CD8-positive, alpha-beta memory T cell (primary cell): Measurements from ENCODE around the gene TMEM212. TPM values are rescaled to one million over a fixed set of nuclear protein-coding genes. Genes with fewer than 3 reads are reported as not detected.

Source experiments
- CTCF ChIA-PET: fragments of 350-600 bp; sonication (Branson Sonifier 250); formaldehyde crosslinking; loops from one replicate; lab custom pipeline; 2021; ENCODE audit warnings: antibody characterized with exemption; lab: Charles Lee
- POLR2A ChIA-PET: fragments of 350-600 bp; sonication (Branson Sonifier 250); formaldehyde crosslinking; loops from one replicate; lab custom pipeline; 2021; ENCODE audit warnings: antibody characterized with exemption; lab: Charles Lee
- DNase-seq, 5 donors: peaks; one replicate each; pipeline versions ENCODE4 v3.0.0 to v3.0.0-alpha.2; 2020 to 2022; ENCODE audit warnings: mixed read lengths in 1 of 5
- H3K27ac ChIP-seq: one replicate; pipeline ENCODE4 v1.7.0; 2013; ENCODE audit warnings: low read depth, mild to moderate bottlenecking, low read length, moderate library complexity
- H3K27me3 ChIP-seq: 2 replicates; pipeline ENCODE4 v1.7.0; 2013; ENCODE audit warnings: low read length, mild to moderate bottlenecking; ENCODE audit not compliant: insufficient read depth, poor library complexity, severe bottlenecking
- H3K36me3 ChIP-seq: 2 replicates; pipeline ENCODE4 v1.7.0; 2013; ENCODE audit warnings: mild to moderate bottlenecking, low read length, moderate library complexity; ENCODE audit not compliant: insufficient read depth
- H3K4me1 ChIP-seq: 2 replicates; pipeline ENCODE4 v1.7.0; 2013; ENCODE audit warnings: mild to moderate bottlenecking, low read length, moderate library complexity; ENCODE audit not compliant: insufficient read depth
- H3K4me3 ChIP-seq: 2 replicates; pipeline ENCODE4 v1.7.0; 2013; ENCODE audit warnings: mild to moderate bottlenecking, low read length
- H3K9me3 ChIP-seq: 2 replicates; pipeline ENCODE4 v1.7.0; 2013; ENCODE audit warnings: mild to moderate bottlenecking, low read length
- H3K27ac Mint-ChIP-seq, 8 donors: one replicate each; pipeline ENCODE4 v1.8.0; 2020 to 2021; ENCODE audit warnings: mixed read lengths in 8 of 8, mild to moderate bottlenecking in 6 of 8, inconsistent platforms in 3 of 8, moderate library complexity in 3 of 8
- H3K27me3 Mint-ChIP-seq, 2 donors: one replicate each; pipeline ENCODE4 v1.8.0; 2020 to 2021; ENCODE audit warnings: mixed read lengths in 2 of 2, mild to moderate bottlenecking in 1 of 2, moderate library complexity in 1 of 2
- H3K36me3 Mint-ChIP-seq, 3 donors: one replicate each; pipeline ENCODE4 v1.8.0; 2020 to 2021; ENCODE audit warnings: mixed read lengths in 3 of 3, inconsistent platforms in 1 of 3, mild to moderate bottlenecking in 1 of 3
- H3K4me1 Mint-ChIP-seq, 3 donors: one replicate each; pipeline ENCODE4 v1.8.0; 2020 to 2021; ENCODE audit warnings: mixed read lengths in 3 of 3, inconsistent platforms in 1 of 3, mild to moderate bottlenecking in 1 of 3
- H3K4me3 Mint-ChIP-seq, 7 donors: one replicate each; pipeline ENCODE4 v1.8.0; 2020 to 2021; ENCODE audit warnings: mixed read lengths in 7 of 7, mild to moderate bottlenecking in 6 of 7, moderate library complexity in 4 of 7, inconsistent platforms in 2 of 7
- H3K9me3 Mint-ChIP-seq, 5 donors: one replicate each; pipeline ENCODE4 v1.8.0; 2020 to 2022; ENCODE audit warnings: mixed read lengths in 5 of 5, mild to moderate bottlenecking in 3 of 5, moderate library complexity in 2 of 5, inconsistent platforms in 1 of 5
- polyA plus RNA-seq: library from polyadenylated mRNA; unstranded; fragments of 300-500 nt; fragmentation: Illumina TruSeq; gene quantifications from one replicate; pipeline ENCODE4 v1.2.3, GENCODE V29; 2021
- total RNA-seq, 2 experiments: library from RNA; stranded (reverse); gene quantifications; one replicate each; pipeline ENCODE4 v1.2.3, GENCODE V29; 2021

TMEM212 gene
- total and polyA plus RNA-seq, 3 experiments from 2014 or later: not detected

DNA sequence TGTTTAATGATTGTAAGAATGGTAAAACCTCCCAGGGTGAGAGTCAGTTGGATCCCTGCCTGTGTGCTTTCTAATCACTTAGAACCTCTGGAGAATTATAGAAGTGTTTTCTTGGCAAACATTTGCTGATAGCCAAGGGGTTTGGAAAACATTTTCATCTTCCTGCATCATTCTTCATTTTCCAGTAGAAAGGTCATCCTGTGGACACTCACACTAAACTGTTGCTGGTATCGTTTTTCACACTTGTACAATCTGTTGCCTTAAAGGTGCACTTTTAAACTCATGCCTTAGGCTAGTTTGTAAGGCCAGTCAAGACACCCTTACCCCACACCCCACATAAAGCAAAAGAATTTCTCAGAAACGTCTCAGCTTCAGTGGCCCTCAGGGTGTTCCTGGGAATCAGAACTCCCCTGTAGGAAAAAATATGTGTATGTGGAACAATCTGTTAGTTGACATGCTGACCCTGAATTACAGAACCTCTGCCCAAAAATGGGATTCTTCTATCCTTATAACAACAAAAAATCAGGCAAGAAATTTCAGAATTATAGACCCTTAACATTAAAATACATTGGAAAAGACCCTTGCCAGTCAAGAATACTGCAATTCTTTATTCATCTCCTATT is 27.1 kb upstream of the TMEM212 start:
- H3K9me3 ChIP-seq: no peaks in the 10 kb centered on the region
- Mint-ChIP-seq H3K4me1 (peaks cover 0 to 10% (median 5%) of the 10 kb centered on the region in 3 donors), H3K27me3 (peaks cover 14 to 51% of the 10 kb centered on the region in 2 donors), H3K4me3 (no peak overlapping the region), H3K27ac (no peak overlapping the region), H3K9me3 (no peaks in the 10 kb centered on the region), H3K36me3 (no peaks in the 10 kb centered on the region)
- no peak overlapping the region for H3K27ac ChIP-seq
- peaks cover 6% of the 10 kb centered on the region for H3K27me3 ChIP-seq
- no peak overlapping the region for H3K4me3 ChIP-seq
- DNase-seq: no peak
- no peaks in the 10 kb centered on the region for H3K4me1 ChIP-seq
- H3K36me3 ChIP-seq: no peaks in the 10 kb centered on the region
- POLR2A ChIA-PET: no interaction called here
- CTCF ChIA-PET: no interaction called here

DNA sequence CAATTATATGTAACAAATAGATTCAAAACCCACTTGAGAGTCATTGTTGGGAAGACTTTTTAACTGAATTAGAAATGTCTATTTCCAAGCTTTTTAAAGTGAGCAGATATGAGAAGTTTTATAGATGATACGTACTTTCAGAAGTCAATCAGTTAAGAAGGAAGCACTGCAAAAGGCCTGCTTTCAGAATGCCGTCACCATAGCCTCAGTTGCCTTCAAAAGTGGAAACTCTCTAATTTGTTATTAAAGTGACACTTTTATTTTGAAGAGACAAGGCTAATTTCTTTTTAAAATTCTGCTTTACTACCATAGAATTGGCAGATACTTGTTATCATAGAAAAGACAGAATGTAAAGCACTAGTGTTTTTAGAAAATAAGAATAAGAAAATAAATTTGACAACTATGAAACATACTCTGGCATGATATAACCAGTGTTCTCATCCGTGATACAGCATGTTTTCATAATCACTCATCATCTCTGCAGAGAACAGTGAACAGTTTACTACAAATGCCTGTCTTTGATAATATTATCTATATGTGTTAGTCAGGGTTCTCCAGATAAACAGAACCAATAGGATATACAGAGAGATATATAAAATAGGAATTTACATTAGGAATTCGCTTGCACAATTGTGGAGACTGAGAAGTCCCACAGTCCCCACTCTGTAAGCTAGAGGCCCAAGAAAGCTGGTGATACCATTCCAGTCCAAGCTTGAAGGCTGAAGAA is 25.9 kb upstream of the TMEM212 start:
- H3K9me3 ChIP-seq: no peaks in the 10 kb centered on the region
- no peaks in the 10 kb centered on the region for H3K36me3 ChIP-seq
- H3K27me3 Mint-ChIP-seq: peaks cover 6 to 41% of the 10 kb centered on the region in 2 donors
- no peaks in the 10 kb centered on the region for H3K4me1 ChIP-seq
- no peak overlapping the region for H3K4me3 ChIP-seq
- no peaks in the 10 kb centered on the region for H3K9me3 Mint-ChIP-seq
- no peaks in the 10 kb centered on the region for H3K36me3 Mint-ChIP-seq
- no peak overlapping the region for H3K27ac ChIP-seq
- H3K27ac Mint-ChIP-seq: no peak overlapping the region
- POLR2A ChIA-PET: no interaction called here
- no peaks in the 10 kb centered on the region for H3K27me3 ChIP-seq
- H3K4me3 Mint-ChIP-seq: no peak overlapping the region
- DNase-seq: no peak
- CTCF ChIA-PET: no interaction called here
- H3K4me1 Mint-ChIP-seq: peaks cover 0 to 10% (median 10%) of the 10 kb centered on the region in 3 donors

DNA sequence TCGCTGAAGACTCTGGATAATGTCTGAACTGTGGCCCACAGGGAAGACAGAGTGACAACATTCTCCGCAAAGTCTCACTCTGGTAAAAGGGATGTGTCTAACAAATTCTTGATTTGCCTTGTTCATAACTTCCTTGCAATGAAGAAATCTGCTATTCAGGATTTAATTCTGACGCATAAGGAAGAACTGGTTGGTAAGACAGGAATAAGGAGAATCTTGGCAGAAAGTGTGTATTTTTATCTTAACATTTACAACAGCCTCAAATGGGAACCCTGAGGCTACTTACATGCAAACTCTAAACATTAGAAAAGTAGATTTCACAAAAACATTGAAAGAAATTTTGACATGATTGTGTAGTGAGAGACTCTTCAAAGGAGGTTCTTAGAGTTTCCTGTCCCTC is 22.1 kb upstream of the TMEM212 start:
- Mint-ChIP-seq H3K27ac (no peak overlapping the region), H3K4me1 (peaks cover 0 to 6% (median 0%) of the 10 kb centered on the region in 3 donors), H3K4me3 (no peak overlapping the region), H3K27me3 (peaks cover 2 to 31% of the 10 kb centered on the region in 2 donors), H3K36me3 (no peaks in the 10 kb centered on the region), H3K9me3 (no peaks in the 10 kb centered on the region)
- no peak overlapping the region for H3K4me3 ChIP-seq
- DNase-seq: no peak
- ChIA-PET POLR2A (no interaction called here), CTCF (no interaction called here)
- no peak overlapping the region for H3K27ac ChIP-seq
- H3K36me3 ChIP-seq: no peaks in the 10 kb centered on the region
- no peaks in the 10 kb centered on the region for H3K4me1 ChIP-seq
- no peaks in the 10 kb centered on the region for H3K27me3 ChIP-seq
- no peaks in the 10 kb centered on the region for H3K9me3 ChIP-seq

DNA sequence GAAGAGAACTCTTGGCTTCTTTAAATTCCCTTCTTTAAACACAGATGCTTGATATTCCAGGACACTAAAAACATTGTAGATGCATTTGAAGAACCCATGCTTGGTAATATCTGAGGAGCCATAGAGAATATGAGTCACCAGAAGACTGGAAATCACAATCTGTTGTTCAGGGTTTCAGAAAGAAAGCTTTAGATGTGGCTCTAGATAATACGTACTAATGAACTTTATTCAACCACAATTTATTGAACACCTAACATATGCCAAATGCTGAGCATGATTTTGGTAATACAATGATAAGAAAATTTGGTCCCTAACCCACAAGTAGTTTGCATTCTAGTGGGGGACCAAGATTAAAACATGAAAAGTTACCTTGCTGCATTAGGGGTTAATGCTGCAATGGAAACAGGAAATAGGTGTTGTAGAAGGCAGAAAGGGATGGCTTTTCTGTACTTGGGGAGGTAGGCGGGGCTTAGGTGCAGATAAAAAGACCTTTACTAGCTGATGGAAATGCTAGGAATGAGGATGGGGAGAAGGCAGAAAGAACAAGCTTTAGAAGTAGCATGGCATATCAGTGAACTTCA is 21.3 kb upstream of the TMEM212 start:
- no peaks in the 10 kb centered on the region for H3K36me3 Mint-ChIP-seq
- H3K4me3 Mint-ChIP-seq: no peak overlapping the region
- Histone ChIP-seq H3K4me1 (no peaks in the 10 kb centered on the region), H3K9me3 (no peaks in the 10 kb centered on the region), H3K27me3 (no peaks in the 10 kb centered on the region), H3K27ac (no peak overlapping the region), H3K4me3 (no peak overlapping the region), H3K36me3 (no peaks in the 10 kb centered on the region)
- no peak for DNase-seq
- CTCF ChIA-PET: no interaction called here
- no peaks in the 10 kb centered on the region for H3K9me3 Mint-ChIP-seq
- POLR2A ChIA-PET: no interaction called here
- peaks cover 0 to 6% (median 4%) of the 10 kb centered on the region in 3 donors for H3K4me1 Mint-ChIP-seq
- H3K27ac Mint-ChIP-seq: no peak overlapping the region
- peaks cover 7 to 35% of the 10 kb centered on the region in 2 donors for H3K27me3 Mint-ChIP-seq

DNA sequence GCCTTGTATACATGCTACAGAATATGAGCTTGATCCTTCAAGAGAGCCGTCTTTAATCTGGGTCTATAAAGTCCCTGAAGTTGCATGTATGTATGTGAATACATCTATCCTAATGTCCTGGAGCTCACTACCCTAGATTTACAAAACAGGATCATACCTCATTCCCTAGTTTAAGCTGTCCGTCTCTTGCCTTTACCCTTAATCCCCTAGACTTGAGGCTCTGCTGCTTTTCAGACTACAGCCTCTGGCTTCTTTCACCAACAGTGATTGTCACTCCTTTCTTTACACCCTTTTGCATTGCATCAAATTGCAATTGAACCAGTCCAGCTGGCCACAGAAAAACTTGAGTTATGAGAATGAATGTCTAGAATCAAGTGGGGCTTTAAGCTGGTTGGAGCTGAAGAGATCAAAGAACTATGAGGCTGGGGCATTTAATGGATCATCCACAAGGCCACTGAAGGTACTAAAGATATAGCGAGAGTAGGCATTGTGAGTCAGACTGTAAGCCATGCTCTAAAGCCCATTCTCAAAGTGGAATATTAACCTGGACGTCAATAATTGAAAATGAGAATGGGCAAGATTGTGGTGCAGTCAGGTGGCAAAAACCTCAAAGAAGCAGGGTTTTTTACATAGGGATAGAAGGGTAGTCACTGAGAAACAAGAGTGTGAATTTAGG is 20.6 kb upstream of the TMEM212 start:
- ChIA-PET POLR2A (no interaction called here), CTCF (no interaction called here)
- H3K4me1 ChIP-seq: no peaks in the 10 kb centered on the region
- H3K27me3 ChIP-seq: no peaks in the 10 kb centered on the region
- Mint-ChIP-seq H3K27me3 (peaks cover 7 to 38% of the 10 kb centered on the region in 2 donors), H3K36me3 (no peaks in the 10 kb centered on the region), H3K27ac (peak overlapping the region in 1 of 8 donors; percentile 2), H3K9me3 (no peaks in the 10 kb centered on the region), H3K4me1 (peaks cover 5 to 10% (median 9%) of the 10 kb centered on the region in 3 donors), H3K4me3 (no peak overlapping the region)
- no peak for DNase-seq
- no peak overlapping the region for H3K27ac ChIP-seq
- no peak overlapping the region for H3K4me3 ChIP-seq
- no peaks in the 10 kb centered on the region for H3K36me3 ChIP-seq
- H3K9me3 ChIP-seq: no peaks in the 10 kb centered on the region

DNA sequence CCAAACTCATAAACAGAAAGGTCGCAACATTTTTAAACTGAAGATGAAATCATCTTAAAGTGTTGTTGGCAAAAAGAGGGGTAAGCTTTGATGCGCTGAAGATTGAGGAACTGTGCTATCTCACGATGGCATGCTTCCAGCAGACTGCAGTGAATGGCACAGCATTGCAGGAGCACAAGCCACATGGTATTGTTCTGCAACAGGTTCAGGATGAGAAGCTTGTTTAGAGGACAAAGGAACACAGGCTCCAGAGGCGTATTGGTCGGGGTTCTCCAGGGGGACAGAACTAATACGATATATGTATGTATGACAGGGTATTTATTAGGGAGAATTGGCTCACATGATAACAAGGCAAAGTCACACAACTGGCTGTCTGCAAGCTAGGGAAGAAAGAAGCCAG is 19.0 kb upstream of the TMEM212 start:
- H3K27me3 ChIP-seq: no peaks in the 10 kb centered on the region
- H3K4me1 ChIP-seq: no peaks in the 10 kb centered on the region
- no peak overlapping the region for H3K4me3 Mint-ChIP-seq
- H3K27ac Mint-ChIP-seq: peak overlapping the region in 1 of 8 donors; percentile 10
- H3K4me1 Mint-ChIP-seq: peaks cover 11 to 23% (median 18%) of the 10 kb centered on the region in 3 donors
- H3K9me3 Mint-ChIP-seq: no peaks in the 10 kb centered on the region
- no peak overlapping the region for H3K27ac ChIP-seq
- peaks cover 7 to 34% of the 10 kb centered on the region in 2 donors for H3K27me3 Mint-ChIP-seq
- H3K36me3 ChIP-seq: no peaks in the 10 kb centered on the region
- ChIA-PET CTCF (interaction anchor here (0.7 kb wide), 1 partner anchor 11 kb away, joined by 3 read pairs; no protein-coding TSS in a partner anchor), POLR2A (no interaction called here)
- H3K36me3 Mint-ChIP-seq: no peaks in the 10 kb centered on the region
- no peak for DNase-seq
- no peaks in the 10 kb centered on the region for H3K9me3 ChIP-seq
- H3K4me3 ChIP-seq: no peak overlapping the region

DNA sequence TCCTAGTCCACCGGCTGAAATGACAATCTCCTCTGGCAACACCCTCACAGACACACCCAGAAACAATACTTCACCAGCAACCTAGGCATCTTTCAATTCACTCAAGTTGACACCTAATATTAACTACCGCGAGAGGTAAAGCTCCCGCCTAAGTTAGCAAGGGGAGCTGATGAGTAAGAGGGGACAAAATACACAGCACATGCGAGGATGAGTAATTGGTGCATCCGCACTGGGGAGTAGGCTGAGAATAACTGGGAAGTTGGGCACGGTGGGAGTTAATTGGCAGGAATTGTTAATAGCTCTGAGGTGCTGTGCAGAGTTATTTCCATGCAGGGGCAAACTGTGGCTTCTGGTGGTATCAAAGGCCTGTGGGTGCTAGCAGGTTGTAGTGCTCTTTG is 18.3 kb upstream of the TMEM212 start:
- Histone ChIP-seq H3K27ac (no peak overlapping the region), H3K9me3 (no peaks in the 10 kb centered on the region), H3K27me3 (no peaks in the 10 kb centered on the region), H3K4me1 (no peaks in the 10 kb centered on the region), H3K36me3 (no peaks in the 10 kb centered on the region), H3K4me3 (no peak overlapping the region)
- Mint-ChIP-seq H3K27ac (peak overlapping the region in 3 of 8 donors; percentile 2 to 77 (median 9)), H3K4me1 (peaks cover 11 to 23% (median 20%) of the 10 kb centered on the region in 3 donors), H3K27me3 (peaks cover 7 to 30% of the 10 kb centered on the region in 2 donors), H3K36me3 (no peaks in the 10 kb centered on the region), H3K9me3 (no peaks in the 10 kb centered on the region), H3K4me3 (no peak overlapping the region)
- POLR2A ChIA-PET: no interaction called here
- CTCF ChIA-PET: interaction anchor here (0.7 kb wide), 1 partner anchor 11 kb away, joined by 3 read pairs; no protein-coding TSS in a partner anchor
- no peak for DNase-seq
